ENCODE measurements around the gene PSG3. TPM values are rescaled to one million over a fixed set of nuclear protein-coding genes. Genes with fewer than 3 reads are reported as not detected.
A peak's percentile ranks its signal among the peaks of the same experiment; 100 is the strongest.
"Not testable (repeated sequence)": the region's sequence is repeated elsewhere in the genome, so short reads cannot be mapped to it uniquely, and the experiment has no call there.

The PSG3 gene
- total RNA-seq (not detected), polyA plus RNA-seq (not detected)
- long read RNA-seq, donor 1: 0 reads
- long read RNA-seq, donor 2: 0 reads

DNA sequence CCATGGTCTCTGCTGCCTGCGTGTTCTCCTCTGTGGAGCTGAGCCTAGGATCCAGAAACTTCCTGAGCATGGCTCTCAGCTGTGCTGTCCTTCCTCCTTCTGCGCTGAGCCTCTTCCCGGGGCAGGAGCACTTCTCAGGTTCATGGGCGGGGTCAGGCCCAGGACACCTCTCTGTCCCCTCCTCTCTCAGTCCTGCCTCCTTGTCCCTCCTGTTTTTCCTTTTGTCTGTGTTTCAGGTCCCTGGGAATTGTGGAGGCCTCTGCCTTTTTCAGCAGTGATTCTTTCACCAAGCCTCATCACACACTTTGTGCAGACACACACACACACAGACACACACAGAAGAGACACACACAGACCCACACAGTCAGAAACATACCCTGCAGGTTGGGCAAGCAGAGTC is at the start of gene PSG3:
TSS of gene PSG3 (minus strand) at position 101 of the 400 bp plus-strand sequence. CDS start at position 4, 97 bp downstream.
- DNase-seq; H3K4me3 ChIP-seq; H3K4me1 ChIP-seq; intact Hi-C loops (cut with DNase I; ENCODE audit: low total_unique reads); H3K27ac ChIP-seq; H3K36me3 ChIP-seq: not testable (repeated sequence)
- H3K9me3 ChIP-seq: peaks cover 0 to 12% (median 0%) of the 10 kb centered on the region in 8 donors
- WGBS, 5 donors: 55 to 69% (median 62%) methylated on average over 4 of the region's 4 CpGs
- peaks cover 0 to 25% (median 0%) of the 10 kb centered on the region in 7 donors for H3K27me3 ChIP-seq (replicated peaks in 1 of 7)

DNA sequence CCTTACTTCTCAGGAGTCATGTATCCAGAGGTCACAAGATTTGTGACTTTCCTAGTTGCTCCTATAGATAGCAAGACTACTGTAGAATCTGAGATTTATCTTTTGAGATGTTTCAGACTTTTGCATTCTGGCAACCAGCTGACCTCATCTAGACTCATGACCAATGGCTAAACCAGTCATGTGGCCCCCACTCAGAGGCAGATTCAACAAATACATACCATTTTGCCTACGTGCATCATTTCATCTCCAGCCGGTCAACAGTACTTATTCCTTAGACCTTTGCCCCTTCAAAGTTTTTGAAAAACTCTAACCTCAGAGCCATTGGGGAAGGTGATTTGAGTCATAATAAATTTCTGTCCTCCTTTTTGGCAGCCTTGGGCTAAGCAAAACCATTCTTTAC is 48.5 kb upstream of the PSG3 start:
- H3K4me3 ChIP-seq; H3K27ac ChIP-seq; intact Hi-C loops (cut with DNase I; ENCODE audit: low total_unique reads); H3K4me1 ChIP-seq; DNase-seq; H3K27me3 ChIP-seq (replicated peaks in 1 of 7); H3K36me3 ChIP-seq: not testable (repeated sequence)
- peaks cover 3 to 34% (median 23%) of the 10 kb centered on the region in 8 donors for H3K9me3 ChIP-seq
- WGBS, 5 donors: 78 to 90% (median 87%) methylated on average over 2 of the region's 2 CpGs

DNA sequence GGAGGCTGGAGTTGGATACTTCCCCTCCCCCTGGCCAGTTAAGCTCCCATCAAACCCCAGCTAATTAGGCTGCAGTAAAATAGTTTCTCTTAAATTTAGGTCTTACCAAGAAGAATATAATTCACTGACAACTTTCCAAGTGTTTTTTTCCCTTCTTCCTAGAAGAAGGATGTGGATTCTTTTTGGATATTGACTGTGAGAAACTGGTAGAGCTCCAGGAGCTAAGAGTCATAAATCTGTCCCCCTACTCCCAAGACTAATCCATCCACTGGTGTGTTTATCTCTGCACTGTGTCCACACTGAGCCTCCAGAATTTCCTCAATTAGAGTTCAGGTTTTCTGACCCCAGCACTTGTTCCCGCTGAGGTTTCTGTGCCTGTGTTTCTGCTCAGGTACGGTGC is 47.5 kb upstream of the PSG3 start:
- H3K27me3 ChIP-seq (replicated peaks in 1 of 7); H3K4me1 ChIP-seq; H3K27ac ChIP-seq; DNase-seq; H3K36me3 ChIP-seq; H3K4me3 ChIP-seq; intact Hi-C loops (cut with DNase I; ENCODE audit: low total_unique reads): not testable (repeated sequence)
- WGBS, 5 donors: 44 to 76% (median 64%) methylated on average over 2 of the region's 2 CpGs
- peaks cover 0 to 24% (median 13%) of the 10 kb centered on the region in 8 donors for H3K9me3 ChIP-seq

DNA sequence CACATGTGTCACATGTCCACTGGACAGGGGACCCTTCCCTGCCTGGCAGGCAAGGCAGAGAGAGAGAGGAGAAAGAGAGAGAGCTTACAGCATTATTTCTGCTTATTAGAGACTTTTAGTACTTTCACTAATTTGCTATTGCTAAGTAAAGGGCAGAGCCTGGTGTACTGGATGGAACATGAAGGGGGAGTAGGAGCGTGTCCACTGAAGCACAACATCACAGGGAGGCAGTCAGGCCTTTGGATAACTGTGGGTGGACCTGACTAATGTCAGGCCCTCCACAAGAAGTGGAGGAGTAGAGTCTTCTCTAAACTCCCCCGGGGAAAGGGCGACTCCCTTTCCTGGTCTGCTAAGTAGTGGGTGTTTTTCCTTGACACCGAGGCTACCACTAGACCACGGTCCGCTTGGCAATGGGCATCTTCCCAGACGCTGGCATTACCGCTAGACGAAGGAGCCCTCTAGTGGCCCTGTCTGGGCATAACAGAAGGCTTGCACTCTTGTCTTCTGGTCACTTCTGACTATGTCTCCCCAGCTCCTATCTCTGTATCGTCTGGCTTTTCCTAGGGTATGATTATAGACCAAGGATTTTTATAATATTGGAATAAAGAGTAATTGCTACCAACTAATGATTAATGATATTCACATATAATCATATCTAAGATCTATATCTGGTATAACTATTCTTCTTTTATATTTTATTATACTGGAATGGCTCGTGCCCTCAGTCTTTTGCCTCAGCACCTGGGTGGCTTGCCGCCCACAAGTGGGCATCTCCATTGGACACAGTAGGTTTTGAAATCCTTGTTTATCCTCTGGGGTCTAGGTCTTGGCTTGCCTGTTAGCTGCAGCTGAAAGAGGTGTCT is 36.7 kb upstream of the PSG3 start:
- H3K4me1 ChIP-seq; H3K27ac ChIP-seq; H3K36me3 ChIP-seq; H3K9me3 ChIP-seq; intact Hi-C loops (cut with DNase I; ENCODE audit: low total_unique reads); H3K4me3 ChIP-seq; DNase-seq: not testable (repeated sequence)
- WGBS, 5 donors: 32 to 41% (median 34%) methylated on average over 12 of the region's 12 CpGs
- TF ChIP-seq, protein P1, sequence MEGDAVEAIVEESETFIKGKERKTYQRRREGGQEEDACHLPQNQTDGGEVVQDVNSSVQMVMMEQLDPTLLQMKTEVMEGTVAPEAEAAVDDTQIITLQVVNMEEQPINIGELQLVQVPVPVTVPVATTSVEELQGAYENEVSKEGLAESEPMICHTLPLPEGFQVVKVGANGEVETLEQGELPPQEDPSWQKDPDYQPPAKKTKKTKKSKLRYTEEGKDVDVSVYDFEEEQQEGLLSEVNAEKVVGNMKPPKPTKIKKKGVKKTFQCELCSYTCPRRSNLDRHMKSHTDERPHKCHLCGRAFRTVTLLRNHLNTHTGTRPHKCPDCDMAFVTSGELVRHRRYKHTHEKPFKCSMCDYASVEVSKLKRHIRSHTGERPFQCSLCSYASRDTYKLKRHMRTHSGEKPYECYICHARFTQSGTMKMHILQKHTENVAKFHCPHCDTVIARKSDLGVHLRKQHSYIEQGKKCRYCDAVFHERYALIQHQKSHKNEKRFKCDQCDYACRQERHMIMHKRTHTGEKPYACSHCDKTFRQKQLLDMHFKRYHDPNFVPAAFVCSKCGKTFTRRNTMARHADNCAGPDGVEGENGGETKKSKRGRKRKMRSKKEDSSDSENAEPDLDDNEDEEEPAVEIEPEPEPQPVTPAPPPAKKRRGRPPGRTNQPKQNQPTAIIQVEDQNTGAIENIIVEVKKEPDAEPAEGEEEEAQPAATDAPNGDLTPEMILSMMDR (IDR thresholded peaks at IDR 0.05 in 8 of 11, conservative IDR thresholded peaks at IDR 0.05 in 3 of 11): peak in 10 of 11 experiments; percentile 7 to 74 (median 61)
- peaks cover 0 to 52% (median 0%) of the 10 kb centered on the region in 7 donors for H3K27me3 ChIP-seq (replicated peaks in 1 of 7)

DNA sequence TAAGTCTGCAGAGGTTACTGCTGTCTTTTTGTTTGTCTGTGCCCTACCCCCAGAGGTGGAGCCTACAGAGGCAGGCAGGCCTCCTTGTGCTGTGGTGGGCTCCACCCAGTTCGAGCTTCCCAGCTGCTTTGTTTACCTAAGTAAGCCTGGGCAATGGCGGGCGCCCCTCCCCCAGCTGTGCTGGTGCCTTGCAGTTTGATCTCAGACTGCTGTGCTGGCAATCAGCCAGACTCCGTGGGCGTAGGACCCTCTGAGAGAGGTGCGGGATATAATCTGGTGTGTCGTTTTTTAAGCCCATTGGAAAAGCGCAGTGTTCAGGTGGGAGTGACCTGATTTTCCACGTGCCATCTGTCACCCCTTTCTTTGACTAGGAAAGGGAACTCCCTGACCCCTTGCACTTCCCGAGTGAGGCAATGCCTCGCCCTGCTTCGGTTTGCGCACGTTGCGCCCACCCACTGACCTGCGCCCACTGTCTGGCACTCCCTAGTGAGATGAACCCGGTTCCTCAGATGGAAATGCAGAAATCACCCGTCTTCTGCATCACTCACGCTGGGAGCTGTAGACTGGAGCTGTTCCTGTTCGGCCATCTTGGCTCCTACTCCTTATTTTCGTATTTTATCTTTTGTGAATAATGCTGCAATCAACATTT is 34.4 kb upstream of the PSG3 start:
- 53 to 69% (median 68%) methylated on average over 20 to 21 of the region's 21 CpGs for WGBS, 5 donors
- intact Hi-C loops (cut with DNase I; ENCODE audit: low total_unique reads); H3K4me1 ChIP-seq; H3K9me3 ChIP-seq; H3K27ac ChIP-seq; DNase-seq; H3K4me3 ChIP-seq; H3K36me3 ChIP-seq: not testable (repeated sequence)
- peaks cover 0 to 45% (median 0%) of the 10 kb centered on the region in 7 donors for H3K27me3 ChIP-seq (replicated peaks in 1 of 7)

DNA sequence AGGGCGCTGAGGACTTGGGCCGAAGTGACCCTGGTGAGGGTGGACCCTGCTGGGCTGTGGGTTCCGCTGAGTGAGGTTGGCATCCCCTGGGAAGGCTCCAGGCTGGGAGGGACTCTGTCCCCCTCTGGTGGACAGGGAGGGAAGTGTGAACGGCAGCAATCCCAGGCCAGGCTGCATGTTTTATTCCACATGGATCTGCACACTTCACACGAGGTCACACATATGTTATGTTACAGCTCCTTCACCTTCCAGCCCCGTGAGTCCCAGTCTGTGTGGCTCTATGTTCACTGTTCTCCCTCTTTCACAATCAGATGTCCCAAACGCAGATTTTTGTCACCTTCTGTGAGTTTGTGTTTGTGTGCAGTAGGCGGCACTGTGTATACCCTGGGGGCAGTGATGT is 27.0 kb upstream of the PSG3 start:
- WGBS, 5 donors: 53 to 78% (median 67%) methylated on average over 7 to 8 of the region's 8 CpGs
- H3K4me1 ChIP-seq; DNase-seq; H3K27ac ChIP-seq; intact Hi-C loops (cut with DNase I; ENCODE audit: low total_unique reads); H3K27me3 ChIP-seq (replicated peaks in 1 of 7); H3K4me3 ChIP-seq; H3K36me3 ChIP-seq; H3K9me3 ChIP-seq: not testable (repeated sequence)
- TF ChIP-seq, protein P1 (IDR thresholded peaks at IDR 0.05 in 8 of 11, conservative IDR thresholded peaks at IDR 0.05 in 3 of 11): peak in 3 of 11 experiments; percentile 25 to 43 (median 33)

DNA sequence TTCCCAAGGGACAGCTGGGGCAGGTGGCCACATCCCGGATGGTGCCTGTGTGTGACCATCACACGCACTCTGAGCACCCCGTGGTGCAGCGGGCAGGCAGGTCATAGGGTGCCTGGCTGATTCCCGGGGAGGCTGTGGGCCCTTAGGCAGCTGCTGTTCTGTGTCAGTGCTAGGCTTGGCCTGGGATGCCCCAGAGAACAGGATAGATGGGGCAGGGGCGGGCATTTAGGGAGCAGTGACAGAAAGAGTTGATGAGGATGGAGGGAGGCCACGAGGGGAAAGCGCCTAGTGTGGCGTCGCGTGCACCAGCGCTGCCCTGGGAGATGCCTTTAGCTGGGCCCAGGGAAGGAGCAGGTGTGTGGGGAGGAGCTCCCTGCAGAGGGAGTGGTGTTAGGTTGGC is 26.6 kb upstream of the PSG3 start:
- H3K4me1 ChIP-seq; intact Hi-C loops (cut with DNase I; ENCODE audit: low total_unique reads); H3K4me3 ChIP-seq; H3K27ac ChIP-seq; H3K9me3 ChIP-seq; H3K27me3 ChIP-seq (replicated peaks in 1 of 7); H3K36me3 ChIP-seq; DNase-seq: not testable (repeated sequence)
- WGBS, 5 donors: 88 to 94% (median 90%) methylated on average over 12 of the region's 12 CpGs

Data from spleen (tissue), 13 donors.